ENCODE results near the gene PRDM1.

Gene PRDM1

GRCh38 chr6:106156413-106156812 is 70.3 kb downstream of the PRDM1 start:
- no peak for TF ChIP-seq CTCF (IDR thresholded peaks at IDR 0.05; ENCODE audit: low read depth, low read length, missing control alignments)
- no peak for DNase-seq (ENCODE audit: extremely low read depth, low read depth)
- H3K4me3 ChIP-seq (replicated peaks; ENCODE audit: low read depth, low read length) = no peak overlapping the region

GRCh38 chr6:106156863-106157262 is 70.7 kb downstream of the PRDM1 start:
- H3K4me3 ChIP-seq (replicated peaks; ENCODE audit: low read depth, low read length) = no peak overlapping the region
- DNase-seq (ENCODE audit: extremely low read depth, low read depth) = no peak
- no peak for TF ChIP-seq CTCF (IDR thresholded peaks at IDR 0.05; ENCODE audit: low read depth, low read length, missing control alignments)

- H3K4me3 ChIP-seq (replicated peaks; ENCODE audit: low read depth, low read length) = no peak overlapping the region
- no peak for TF ChIP-seq CTCF (IDR thresholded peaks at IDR 0.05; ENCODE audit: low read depth, low read length, missing control alignments)
- DNase-seq (ENCODE audit: extremely low read depth, low read depth) = no peak
These were observed 72.7 kb downstream of the PRDM1 start for GRCh38 chr6:106158816-106159215.

All from HFF-Myc (cell line).